ENCODE data around the gene CYP4F2. TPM values are rescaled to one million over a fixed set of nuclear protein-coding genes. Genes with fewer than 3 reads are reported as not detected.
"Not testable (repeated sequence)": the region's sequence is repeated elsewhere in the genome, so short reads cannot be mapped to it uniquely, and the experiment has no call there.

Gene CYP4F2
- total and polyA plus RNA-seq, 9 of the 15 experiments (the other 6 are each of a cell fraction or from before 2014, with no cell fraction given): 0.10 to 0.56 (median 0.32) TPM; not detected in 2

DNA sequence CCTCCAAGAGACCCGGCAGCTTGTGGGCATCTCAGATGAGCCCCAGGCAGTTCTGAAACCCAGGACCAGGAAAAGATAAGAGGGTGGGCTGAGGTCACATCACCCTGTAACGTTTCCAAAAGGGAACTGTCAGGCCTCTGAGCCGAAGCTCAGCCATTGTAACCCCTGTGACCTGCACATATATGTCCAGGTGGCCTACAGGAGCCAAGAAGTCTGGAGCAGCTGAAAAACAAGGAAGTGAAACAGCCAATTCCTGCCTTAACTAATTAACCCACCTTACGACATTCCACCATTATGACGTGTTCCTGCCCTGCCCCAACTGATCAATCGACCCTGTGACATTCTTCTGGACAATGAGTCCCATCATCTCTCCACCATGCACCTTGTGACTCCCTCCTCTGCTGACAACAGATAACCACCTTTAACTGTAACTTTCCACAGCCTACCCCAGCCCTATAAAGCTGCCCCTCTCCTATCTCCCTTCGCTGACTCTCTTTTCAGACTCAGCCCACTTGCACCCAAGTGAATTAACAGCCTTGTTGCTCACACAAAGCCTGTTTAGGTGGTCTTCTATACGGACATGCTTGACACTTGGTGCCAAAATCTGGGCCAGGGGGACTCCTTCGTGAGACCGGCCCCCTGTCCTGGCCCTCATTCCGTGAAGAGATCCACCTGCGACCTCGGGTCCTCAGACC is 69.1 kb downstream of the CYP4F2 start (continued):
- TF ChIP-seq CBFA2T3 (IDR thresholded peaks at IDR 0.05) (peak; percentile 94), MTA1 (IDR thresholded peaks at IDR 0.05; ENCODE audit: borderline replicate concordance) (peak; percentile 46; the same call in 1 of the 2 replicates), EP400 (IDR thresholded peaks at IDR 0.05) (peak; percentile 36), ESRRA (IDR thresholded peaks at IDR 0.05; ENCODE audit: borderline replicate concordance, low read depth) (peak; percentile 35), TRIM24 (IDR thresholded peaks at IDR 0.05) (peak in 1 of 2 experiments; percentile 78; a peak in 2 of 4 replicates), NFIC (IDR thresholded peaks at IDR 0.05) (peak; percentile 73), FOXM1 (IDR thresholded peaks at IDR 0.05; ENCODE audit: low read depth) (peak; percentile 11; the same call in 1 of the 2 replicates), PML (IDR thresholded peaks at IDR 0.05; ENCODE audit: low read length) (peak; percentile 67), SMARCA4 (IDR thresholded peaks at IDR 0.05) (peak; percentile 82), ETV1 (tag; conservative IDR thresholded peaks at IDR 0.05; ENCODE audit: low read depth) (0 out of 2 replicates have a peak, but pooled peaks have one; percentile 11), MECOM (CRISPR knock-in tag; IDR thresholded peaks at IDR 0.05) (0 out of 2 replicates have a peak, but pooled peaks have one; percentile 58), ZNF354B (CRISPR knock-in tag; IDR thresholded peaks at IDR 0.05) (peak; percentile 39; the same call in 1 of the 2 replicates), TBL1XR1 (IDR thresholded peaks at IDR 0.05; ENCODE audit: low read length in 2 of 2) (peak in 1 of 2 experiments; percentile 35; a peak in 1 of 4 replicates), GATAD2A (IDR thresholded peaks at IDR 0.05) (peak; percentile 17; the same call in 1 of the 2 replicates), CEBPB (tag; IDR thresholded peaks at IDR 0.05) (peak; percentile 45), POLR2H (tag; IDR thresholded peaks at IDR 0.05; ENCODE audit: low read depth) (peak; percentile 75; the same call in 1 of the 2 replicates)
- not testable (repeated sequence) for TF ChIP-seq FOXM1 (CRISPR knock-in tag; IDR thresholded peaks at IDR 0.05; ENCODE audit: low read depth)
- TF ChIP-seq, protein P1, sequence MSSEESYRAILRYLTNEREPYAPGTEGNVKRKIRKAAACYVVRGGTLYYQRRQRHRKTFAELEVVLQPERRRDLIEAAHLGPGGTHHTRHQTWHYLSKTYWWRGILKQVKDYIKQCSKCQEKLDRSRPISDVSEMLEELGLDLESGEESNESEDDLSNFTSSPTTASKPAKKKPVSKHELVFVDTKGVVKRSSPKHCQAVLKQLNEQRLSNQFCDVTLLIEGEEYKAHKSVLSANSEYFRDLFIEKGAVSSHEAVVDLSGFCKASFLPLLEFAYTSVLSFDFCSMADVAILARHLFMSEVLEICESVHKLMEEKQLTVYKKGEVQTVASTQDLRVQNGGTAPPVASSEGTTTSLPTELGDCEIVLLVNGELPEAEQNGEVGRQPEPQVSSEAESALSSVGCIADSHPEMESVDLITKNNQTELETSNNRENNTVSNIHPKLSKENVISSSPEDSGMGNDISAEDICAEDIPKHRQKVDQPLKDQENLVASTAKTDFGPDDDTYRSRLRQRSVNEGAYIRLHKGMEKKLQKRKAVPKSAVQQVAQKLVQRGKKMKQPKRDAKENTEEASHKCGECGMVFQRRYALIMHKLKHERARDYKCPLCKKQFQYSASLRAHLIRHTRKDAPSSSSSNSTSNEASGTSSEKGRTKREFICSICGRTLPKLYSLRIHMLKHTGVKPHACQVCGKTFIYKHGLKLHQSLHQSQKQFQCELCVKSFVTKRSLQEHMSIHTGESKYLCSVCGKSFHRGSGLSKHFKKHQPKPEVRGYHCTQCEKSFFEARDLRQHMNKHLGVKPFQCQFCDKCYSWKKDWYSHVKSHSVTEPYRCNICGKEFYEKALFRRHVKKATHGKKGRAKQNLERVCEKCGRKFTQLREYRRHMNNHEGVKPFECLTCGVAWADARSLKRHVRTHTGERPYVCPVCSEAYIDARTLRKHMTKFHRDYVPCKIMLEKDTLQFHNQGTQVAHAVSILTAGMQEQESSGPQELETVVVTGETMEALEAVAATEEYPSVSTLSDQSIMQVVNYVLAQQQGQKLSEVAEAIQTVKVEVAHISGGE (CRISPR knock-in tag; IDR thresholded peaks at IDR 0.05): peak in 1 of 3 experiments; percentile 57; a peak in 1 of 6 replicates
- TF ChIP-seq, protein P2, sequence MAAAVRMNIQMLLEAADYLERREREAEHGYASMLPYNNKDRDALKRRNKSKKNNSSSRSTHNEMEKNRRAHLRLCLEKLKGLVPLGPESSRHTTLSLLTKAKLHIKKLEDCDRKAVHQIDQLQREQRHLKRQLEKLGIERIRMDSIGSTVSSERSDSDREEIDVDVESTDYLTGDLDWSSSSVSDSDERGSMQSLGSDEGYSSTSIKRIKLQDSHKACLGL (CRISPR knock-in tag; IDR thresholded peaks at IDR 0.05; ENCODE audit: borderline replicate concordance, poor library complexity, severe bottlenecking): peak; percentile 42
- TF ChIP-seq, protein P3, sequence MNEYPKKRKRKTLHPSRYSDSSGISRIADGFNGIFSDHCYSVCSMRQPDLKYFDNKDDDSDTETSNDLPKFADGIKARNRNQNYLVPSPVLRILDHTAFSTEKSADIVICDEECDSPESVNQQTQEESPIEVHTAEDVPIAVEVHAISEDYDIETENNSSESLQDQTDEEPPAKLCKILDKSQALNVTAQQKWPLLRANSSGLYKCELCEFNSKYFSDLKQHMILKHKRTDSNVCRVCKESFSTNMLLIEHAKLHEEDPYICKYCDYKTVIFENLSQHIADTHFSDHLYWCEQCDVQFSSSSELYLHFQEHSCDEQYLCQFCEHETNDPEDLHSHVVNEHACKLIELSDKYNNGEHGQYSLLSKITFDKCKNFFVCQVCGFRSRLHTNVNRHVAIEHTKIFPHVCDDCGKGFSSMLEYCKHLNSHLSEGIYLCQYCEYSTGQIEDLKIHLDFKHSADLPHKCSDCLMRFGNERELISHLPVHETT (CRISPR knock-in tag; conservative IDR thresholded peaks at IDR 0.05 in 1 of 2, IDR thresholded peaks at IDR 0.05 in 1 of 2): peak in 1 of 2 experiments; percentile 82; a peak in 2 of 4 replicates
- TF ChIP-seq, protein P4, sequence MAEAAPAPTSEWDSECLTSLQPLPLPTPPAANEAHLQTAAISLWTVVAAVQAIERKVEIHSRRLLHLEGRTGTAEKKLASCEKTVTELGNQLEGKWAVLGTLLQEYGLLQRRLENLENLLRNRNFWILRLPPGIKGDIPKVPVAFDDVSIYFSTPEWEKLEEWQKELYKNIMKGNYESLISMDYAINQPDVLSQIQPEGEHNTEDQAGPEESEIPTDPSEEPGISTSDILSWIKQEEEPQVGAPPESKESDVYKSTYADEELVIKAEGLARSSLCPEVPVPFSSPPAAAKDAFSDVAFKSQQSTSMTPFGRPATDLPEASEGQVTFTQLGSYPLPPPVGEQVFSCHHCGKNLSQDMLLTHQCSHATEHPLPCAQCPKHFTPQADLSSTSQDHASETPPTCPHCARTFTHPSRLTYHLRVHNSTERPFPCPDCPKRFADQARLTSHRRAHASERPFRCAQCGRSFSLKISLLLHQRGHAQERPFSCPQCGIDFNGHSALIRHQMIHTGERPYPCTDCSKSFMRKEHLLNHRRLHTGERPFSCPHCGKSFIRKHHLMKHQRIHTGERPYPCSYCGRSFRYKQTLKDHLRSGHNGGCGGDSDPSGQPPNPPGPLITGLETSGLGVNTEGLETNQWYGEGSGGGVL (CRISPR knock-in tag; IDR thresholded peaks at IDR 0.05): peak; percentile 52; the same call in 1 of the 2 replicates

Data from K562 (cell line).